H1 (cell line): ENCODE data around the gene PHTF2. TPM values are rescaled to one million over a fixed set of nuclear protein-coding genes. Genes with fewer than 3 reads are reported as not detected.

Experiments
- CTCF ChIA-PET: fragments of 300-600 bp; sonication (Branson Sonifier 250); formaldehyde crosslinking; loops from one replicate; lab custom pipeline; 2021; ENCODE audit not compliant: partially characterized antibody; lab: Charles Lee
- POLR2A ChIA-PET: fragments of 300-600 bp; sonication (Branson Sonifier 250); formaldehyde crosslinking; loops from one replicate; lab custom pipeline; 2021; ENCODE audit warnings: inconsistent platforms; ENCODE audit not compliant: partially characterized antibody; lab: Charles Lee
- DNase-seq, 2 experiments: peaks; one replicate each; pipeline versions ENCODE4 v3.0.0 to v3.0.0-alpha.2; 2010 to 2022; ENCODE audit warnings: low spot score in 2 of 2, low read depth in 1 of 2, mixed read lengths in 1 of 2
- FAIRE-seq: peaks from 2 replicates; lab custom pipeline; 2011; peaks lifted over from hg19 to GRCh38; lab: Jason Lieb, UNC
- H2AFZ ChIP-seq: 2 replicates; pipeline ENCODE4 v1.8.1; 2012; ENCODE audit warnings: low read length, inconsistent platforms
- H2AK5ac ChIP-seq: 2 replicates; pipeline ENCODE4 v1.6.1; 2013; ENCODE audit warnings: low read depth, low read length
- H2BK120ac ChIP-seq: replicated peaks from 2 replicates; pipeline ENCODE3; 2013; ENCODE audit warnings: low read depth, low read length, inconsistent platforms
- H2BK12ac ChIP-seq: 2 replicates; pipeline ENCODE4 v1.6.1; 2013; ENCODE audit warnings: low read depth, low read length
- H2BK15ac ChIP-seq: 2 replicates; pipeline ENCODE4 v1.6.1; 2013; ENCODE audit warnings: low read length
- H2BK20ac ChIP-seq: 2 replicates; pipeline ENCODE4 v1.6.1; 2013; ENCODE audit warnings: low read length
- H2BK5ac ChIP-seq: 2 replicates; pipeline ENCODE4 v1.6.1; 2013; ENCODE audit warnings: low read depth, low read length
- H3K14ac ChIP-seq: 2 replicates; pipeline ENCODE4 v1.6.1; 2013; ENCODE audit warnings: inconsistent platforms; ENCODE audit not compliant: insufficient read length
- H3K18ac ChIP-seq: 2 replicates; pipeline ENCODE4 v1.6.1; 2013; ENCODE audit warnings: low read length; ENCODE audit errors: extremely low read depth
- H3K23ac ChIP-seq: 2 replicates; pipeline ENCODE4 v1.6.1; 2013; ENCODE audit warnings: inconsistent platforms; ENCODE audit not compliant: insufficient read length
- H3K23me2 ChIP-seq: 2 replicates; pipeline ENCODE4 v1.6.1; 2013; ENCODE audit warnings: low read depth, low read length
- H3K27ac ChIP-seq: 2 replicates; pipeline ENCODE4 v1.6.1; 2011; ENCODE audit warnings: low read depth, low read length, inconsistent platforms
- H3K27me3 ChIP-seq, 4 experiments: replicated peaks in 1 of 4; 1 replicate in 1 of 4; 2 replicates in 3 of 4; pipeline versions ENCODE4 v1.6.1 to v1.8.1; 2011 to 2013; ENCODE audit warnings: low read length in 3 of 4, mild to moderate bottlenecking in 3 of 4, inconsistent platforms in 2 of 4, mixed read lengths in 2 of 4, moderate library complexity in 1 of 4; ENCODE audit not compliant: control insufficient read depth in 3 of 4, insufficient read depth in 3 of 4; ENCODE audit errors: extremely low read depth in 1 of 4
- H3K36me3 ChIP-seq, 4 experiments: 2 replicates each; pipeline versions ENCODE4 v1.6.1 to v1.8.1; 2011 to 2013; ENCODE audit warnings: mild to moderate bottlenecking in 4 of 4, low read length in 3 of 4, moderate library complexity in 2 of 4, control low read depth in 1 of 4, inconsistent platforms in 1 of 4; ENCODE audit not compliant: insufficient read depth in 4 of 4, control insufficient read depth in 2 of 4
- H3K4ac ChIP-seq: replicated peaks from 2 replicates; pipeline ENCODE3; 2013; ENCODE audit warnings: low read length, low read depth, mixed read lengths, inconsistent platforms; ENCODE audit not compliant: insufficient read length
- H3K4me1 ChIP-seq, 4 experiments: replicated peaks in 1 of 4; 1 replicate in 1 of 4; 2 replicates in 3 of 4; pipeline versions ENCODE4 v1.6.1 to v1.8.1; 2011 to 2013; ENCODE audit warnings: low read length in 3 of 4, inconsistent platforms in 2 of 4, mixed read lengths in 1 of 4; ENCODE audit not compliant: insufficient read depth in 4 of 4, control insufficient read depth in 3 of 4
- H3K4me2 ChIP-seq, 2 experiments: 2 replicates each; pipeline versions ENCODE4 v1.6.1 to v1.8.1; 2011 to 2013; ENCODE audit warnings: low read depth in 2 of 2, low read length in 2 of 2, control low read depth in 1 of 2, inconsistent platforms in 1 of 2, mild to moderate bottlenecking in 1 of 2; ENCODE audit not compliant: insufficient read depth in 1 of 2
- H3K4me3 ChIP-seq, 4 experiments: fragments of 200-600, 300-600 bp in 1 of 4; sonication (generic), shearing (Covaris generic), sonication (Bioruptor Twin) in 1 of 4; 2 replicates each; pipeline versions ENCODE4 v1.5.1 to v1.8.1; 2011 to 2016; ENCODE audit warnings: low read length in 4 of 4, low read depth in 3 of 4, control low read depth in 2 of 4, inconsistent platforms in 2 of 4, mild to moderate bottlenecking in 2 of 4, mixed read lengths in 1 of 4, moderate library complexity in 1 of 4; ENCODE audit not compliant: insufficient read depth in 2 of 4; ENCODE audit errors: extremely low read depth in 1 of 4
- H3K56ac ChIP-seq: replicated peaks from 2 replicates; pipeline ENCODE3; 2013; ENCODE audit warnings: low read depth, mild to moderate bottlenecking, mixed read lengths, low read length, inconsistent platforms; ENCODE audit not compliant: insufficient read length
- H3K79me1 ChIP-seq: 2 replicates; pipeline ENCODE4 v1.6.1; 2013; ENCODE audit warnings: low read depth, low read length, control low read depth
- H3K79me2 ChIP-seq, 2 experiments: 2 replicates each; pipeline versions ENCODE4 v1.6.1 to v1.8.1; 2012 to 2013; ENCODE audit warnings: low read length in 2 of 2, mild to moderate bottlenecking in 2 of 2, inconsistent platforms in 1 of 2; ENCODE audit not compliant: insufficient read depth in 2 of 2, control insufficient read depth in 1 of 2
- H3K9ac ChIP-seq, 4 experiments: replicated peaks in 1 of 4; 1 replicate in 1 of 4; 2 replicates in 3 of 4; pipeline versions ENCODE4 v1.6.1 to v1.8.1; 2011 to 2013; ENCODE audit warnings: low read depth in 3 of 4, low read length in 3 of 4, control low read depth in 2 of 4, mild to moderate bottlenecking in 2 of 4, moderate library complexity in 2 of 4, inconsistent platforms in 1 of 4; ENCODE audit errors: extremely low read depth in 1 of 4
- H3K9me3 ChIP-seq, 2 experiments: 2 replicates each; pipeline versions ENCODE4 v1.6.1 to v1.8.1; 2012 to 2013; ENCODE audit warnings: mild to moderate bottlenecking in 2 of 2, moderate library complexity in 2 of 2, control low read depth in 1 of 2, inconsistent platforms in 1 of 2, low read depth in 1 of 2, low read length in 1 of 2, mixed read lengths in 1 of 2; ENCODE audit not compliant: insufficient read depth in 2 of 2
- H4K20me1 ChIP-seq, 2 experiments: replicated peaks in 1 of 2; 2 replicates each; pipeline versions ENCODE3 to v1.8.1; 2011 to 2013; ENCODE audit warnings: inconsistent platforms in 2 of 2, low read length in 2 of 2, mild to moderate bottlenecking in 1 of 2; ENCODE audit not compliant: insufficient read depth in 2 of 2, control insufficient read depth in 1 of 2
- H4K5ac ChIP-seq: 2 replicates; pipeline ENCODE4 v1.6.1; 2013; ENCODE audit warnings: low read length, low read depth, mixed read lengths, inconsistent platforms; ENCODE audit not compliant: insufficient read length
- H4K8ac ChIP-seq: 2 replicates; pipeline ENCODE4 v1.8.0; 2013; ENCODE audit warnings: mild to moderate bottlenecking, moderate library complexity, low read length, inconsistent platforms; ENCODE audit not compliant: insufficient read depth; ENCODE audit errors: extremely low read depth
- H4K91ac ChIP-seq: replicated peaks from 2 replicates; pipeline ENCODE3; 2013; ENCODE audit warnings: low read length, mixed read lengths, inconsistent platforms; ENCODE audit not compliant: insufficient read length
- TBP ChIP-seq: IDR thresholded peaks from 2 replicates; pipeline ENCODE4 v1.6.1; 2011; ENCODE audit warnings: low read depth, low read length, improper control_type of control experiment
- WGBS, 2 experiments: shearing (Covaris generic) in 1 of 2; methylation state at CpG; one replicate each; pipeline versions ENCODE4 v1.1.6 to v1.1.7; 2013 to 2015; ENCODE audit warnings: low lambda C conversion rate in 2 of 2, mixed read lengths in 2 of 2, inconsistent platforms in 1 of 2, low coverage in 1 of 2, missing lambda C conversion rate in 1 of 2; ENCODE audit not compliant: insufficient replicate concordance in 2 of 2, insufficient coverage in 1 of 2, insufficient read length in 1 of 2; ENCODE audit errors: extremely low coverage in 1 of 2, missing lambda C conversion rate in 1 of 2; 5-methylcytosine and 5-hydroxymethylcytosine counted together
- polyA plus RNA-seq, 7 experiments: library from polyadenylated mRNA; depleted of rRNA in 3 of 7; stranded (reverse) in 5 of 7; unstranded in 2 of 7; fragments of >200 nt in 5 of 7; fragments of 200-250 nt in 2 of 7; gene quantifications; 1 replicate in 5 of 7; 2 replicates in 1 of 7; 4 replicates in 1 of 7; pipeline versions ENCODE4 v1.2.1 to v1.2.3, GENCODE V29; 2011 to 2013; ENCODE audit warnings: missing spikeins in 2 of 7, mixed read lengths in 2 of 7
- total RNA-seq: library from RNA; stranded (reverse); fragmentation: NEBNext Ultra II Directional; extraction: Animal tissue kit (Norgen Biotek cat#: 25700); gene quantifications from 2 replicates; pipeline ENCODE4 v1.2.1, GENCODE V29; 2021

The PHTF2 gene
- total and polyA plus RNA-seq, 2 of the 8 experiments (the other 6 are each of a cell fraction or from before 2014, with no cell fraction given) = 9.0 to 25.4 TPM

- Histone ChIP-seq H4K5ac (no peak overlapping the region), H4K91ac (no peak overlapping the region), H3K4me1 (no peaks in the 10 kb centered on the region), H2AFZ (no peak overlapping the region), H3K4me2 (no peak overlapping the region), H3K79me2 (no peaks in the 10 kb centered on the region), H3K27me3 (no peaks in the 10 kb centered on the region), H3K27ac (no peak overlapping the region), H2BK15ac (no peak overlapping the region), H3K9ac (no peak overlapping the region), H2BK20ac (no peak overlapping the region), H3K23me2 (no peaks in the 10 kb centered on the region), H4K8ac (no peak overlapping the region), H3K56ac (no peak overlapping the region), H2BK5ac (no peak overlapping the region), H2AK5ac (no peak overlapping the region), H3K23ac (no peak overlapping the region), H2BK12ac (no peak overlapping the region), H3K4ac (no peak overlapping the region), H3K9me3 (no peaks in the 10 kb centered on the region), H3K36me3 (no peaks in the 10 kb centered on the region), H3K14ac (no peak overlapping the region), H4K20me1 (no peaks in the 10 kb centered on the region), H3K18ac (no peak overlapping the region), H3K4me3 (no peak overlapping the region), H3K79me1 (no peaks in the 10 kb centered on the region; the same call in 1 of the 2 replicates), H2BK120ac (no peak overlapping the region)
- WGBS, 2 experiments = 92% methylated on average over 2 of the region's 2 CpGs; no CpG with 5 or more reads in 1 of the 2 experiments
- POLR2A ChIA-PET = no interaction called here
- no peak for TF ChIP-seq TBP
- CTCF ChIA-PET = no interaction called here
- FAIRE-seq (no peak), DNase-seq (no peak)
These were observed 100.9 kb downstream of the PHTF2 start for GRCh38 chr7:77899516-77899915.
